Posterior cingulate gyrus (tissue), 11 donors: ENCODE measurements around the gene CCDC40.
"Not testable (repeated sequence)": the region's sequence is repeated elsewhere in the genome, so short reads cannot be mapped to it uniquely, and the experiment has no call there.

Experiments used
- DNase-seq, 10 donors: peaks; one replicate each; pipeline versions ENCODE4 v3.0.0 to v3.0.0-alpha.2; 2020 to 2021; ENCODE audit warnings: mixed read lengths in 3 of 10
- intact Hi-C: fragments of 100-400 bp; cut with DNase I; formaldehyde crosslinking; loops from one replicate; pipeline ENCODE4 v1.15.1; 2023

CCDC40 gene

GRCh38 chr17:80035937-80036714 lies at the start of gene CCDC40:
Gene CCDC40 (plus strand): TSS chr17:80036642. CDS start chr17:80036663, 21 bp downstream.
- DNase-seq = peak; percentile 64 to 95 (median 74)
- intact Hi-C loops = no loop called here

- DNase-seq = peak in 1 of 10 donors; percentile 29
- intact Hi-C loops = loop anchor here (5.0 kb wide), 1 partner anchor 245 kb away; no protein-coding TSS in a partner anchor
These were observed 49.1 kb upstream of the CCDC40 start for GRCh38 chr17:79987187-79987934.

GRCh38 chr17:79987935-79988184 lies 48.6 kb upstream of the CCDC40 start:
- intact Hi-C loops = loop anchor here (5.0 kb wide), 1 partner anchor 246 kb away; no protein-coding TSS in a partner anchor
- DNase-seq = no peak

GRCh38 chr17:79988185-79988971 lies 48.1 kb upstream of the CCDC40 start:
- intact Hi-C loops = loop anchor here (5.0 kb wide), 1 partner anchor 246 kb away; no protein-coding TSS in a partner anchor

GRCh38 chr17:79989106-79989835 lies 47.2 kb upstream of the CCDC40 start:
- DNase-seq = peak in 2 of 10 donors; percentile 34 to 52
- intact Hi-C loops = loop anchor here (5.0 kb wide), 1 partner anchor 247 kb away; no protein-coding TSS in a partner anchor

More at GRCh38 chr17:79988185-79988971, 48.1 kb upstream of the CCDC40 start:
- DNase-seq = peak in 3 of 10 donors; percentile 16 to 74 (median 63)

- intact Hi-C loops = loop anchor here (2.0 to 5.0 kb wide), 2 partner anchors 148 to 199 kb away; no protein-coding TSS in a partner anchor
- DNase-seq = peak in 1 of 10 donors; percentile 50
These were observed 46.3 kb upstream of the CCDC40 start for GRCh38 chr17:79990051-79990592.

- intact Hi-C loops = loop anchor here (2.0 to 5.0 kb wide), 2 partner anchors 148 to 200 kb away; no protein-coding TSS in a partner anchor
- DNase-seq = peak in 1 of 10 donors; percentile 77
These were observed 45.7 kb upstream of the CCDC40 start for GRCh38 chr17:79990704-79991103.

GRCh38 chr17:79991140-79991923 lies 45.1 kb upstream of the CCDC40 start:
- intact Hi-C loops = loop anchor here (2.0 to 5.0 kb wide), 2 partner anchors 149 to 201 kb away; no protein-coding TSS in a partner anchor
- DNase-seq = peak; percentile 78 to 98 (median 89)

- intact Hi-C loops = loop anchor here (2.0 to 5.0 kb wide), 2 partner anchors 150 to 201 kb away; no protein-coding TSS in a partner anchor
- DNase-seq = no peak
These were observed 44.4 kb upstream of the CCDC40 start for GRCh38 chr17:79991924-79992648.

GRCh38 chr17:79992649-79993389 lies 43.6 kb upstream of the CCDC40 start:
- DNase-seq = no peak
- intact Hi-C loops = loop anchor here (5.0 kb wide), 1 partner anchor 151 kb away; no protein-coding TSS in a partner anchor

GRCh38 chr17:79993390-79994227 lies 42.8 kb upstream of the CCDC40 start:
- intact Hi-C loops = loop anchor here (5.0 kb wide), 1 partner anchor 151 kb away; no protein-coding TSS in a partner anchor
- DNase-seq = peak in 2 of 10 donors; percentile 29 to 32

GRCh38 chr17:79994228-79994569 lies 42.2 kb upstream of the CCDC40 start:
- not testable (repeated sequence) for DNase-seq
- intact Hi-C loops = loop anchor here (5.0 kb wide), 1 partner anchor 152 kb away; no protein-coding TSS in a partner anchor

- DNase-seq = no peak
- intact Hi-C loops = loop anchor here (5.0 kb wide), 1 partner anchor 152 kb away; no protein-coding TSS in a partner anchor
These were observed 41.8 kb upstream of the CCDC40 start for GRCh38 chr17:79994602-79995001.

- DNase-seq = no peak
- intact Hi-C loops = no loop called here
These were observed 40.7 kb upstream of the CCDC40 start for GRCh38 chr17:79995696-79996095.

- no peak for DNase-seq
- intact Hi-C loops = no loop called here
These were observed 40.2 kb upstream of the CCDC40 start for GRCh38 chr17:79996291-79996690.

- intact Hi-C loops = no loop called here
- no peak for DNase-seq
These were observed 39.3 kb upstream of the CCDC40 start for GRCh38 chr17:79997011-79997660.
